HG03354 (cell line): Measurements from ENCODE around the gene NOL3.

Source experiments
- ATAC-seq: cut with Tn5 transposase; IDR thresholded peaks from one replicate; pipeline ENCODE4 v1.9.1; 2021; ENCODE audit warnings: mild to moderate bottlenecking; ENCODE audit not compliant: unreplicated experiment, poor library complexity, severe bottlenecking

Gene NOL3

GRCh38 chr16:67186550-67186950, 16.2 kb downstream of the NOL3 start:
- ATAC-seq, result no peak

- ATAC-seq, result no peak
Observed at GRCh38 chr16:67187175-67187890, 17.0 kb downstream of the NOL3 start.

DNA sequence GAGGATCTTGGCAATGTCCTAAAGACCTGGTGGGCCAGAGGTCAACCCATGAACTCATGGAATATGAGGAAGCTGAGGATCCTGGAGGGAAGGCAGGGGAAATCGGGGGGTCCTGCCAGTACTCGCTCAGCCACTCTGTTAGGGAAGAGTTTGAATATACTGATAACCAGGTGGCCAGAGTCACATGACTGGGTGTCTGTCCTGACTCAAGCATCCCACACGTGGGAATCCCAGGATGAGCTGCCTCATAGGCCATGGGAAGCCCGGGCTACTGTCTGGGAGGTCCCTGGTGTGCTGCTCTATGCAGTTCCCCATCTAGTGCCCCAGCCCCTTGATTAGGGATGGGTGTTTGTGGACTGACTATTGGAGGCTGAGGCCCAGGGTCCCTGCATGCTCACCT, 18.0 kb downstream of the NOL3 start:
- ATAC-seq, result no peak

DNA sequence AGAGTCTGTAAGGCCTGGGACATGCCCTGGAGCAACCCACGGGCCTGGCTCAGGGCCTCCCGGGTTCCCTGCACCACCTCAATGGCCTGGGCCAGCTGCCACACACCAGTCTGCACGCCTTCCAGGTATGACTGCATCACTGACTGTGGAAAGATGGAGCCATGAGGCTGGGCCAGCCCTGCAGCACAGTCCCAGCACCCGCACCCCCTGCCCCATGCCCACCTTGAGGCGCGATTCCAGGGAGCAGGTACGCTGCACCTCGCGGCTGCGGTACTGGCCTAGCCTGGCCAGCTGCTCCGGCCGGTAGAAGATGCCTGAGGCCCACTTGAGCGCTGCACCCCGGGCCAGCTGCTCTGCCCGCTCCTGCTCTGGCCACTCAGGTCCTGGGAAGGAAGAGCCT, 18.5 kb downstream of the NOL3 start:
- no peak for ATAC-seq

GRCh38 chr16:67190041-67190440, 19.7 kb downstream of the NOL3 start, which contains the start of gene EXOC3L1:
Gene EXOC3L1, minus strand, starts transcription at chr16:67190136. Its CDS starts 460 bp downstream, at chr16:67189676.
- no peak for ATAC-seq

DNA sequence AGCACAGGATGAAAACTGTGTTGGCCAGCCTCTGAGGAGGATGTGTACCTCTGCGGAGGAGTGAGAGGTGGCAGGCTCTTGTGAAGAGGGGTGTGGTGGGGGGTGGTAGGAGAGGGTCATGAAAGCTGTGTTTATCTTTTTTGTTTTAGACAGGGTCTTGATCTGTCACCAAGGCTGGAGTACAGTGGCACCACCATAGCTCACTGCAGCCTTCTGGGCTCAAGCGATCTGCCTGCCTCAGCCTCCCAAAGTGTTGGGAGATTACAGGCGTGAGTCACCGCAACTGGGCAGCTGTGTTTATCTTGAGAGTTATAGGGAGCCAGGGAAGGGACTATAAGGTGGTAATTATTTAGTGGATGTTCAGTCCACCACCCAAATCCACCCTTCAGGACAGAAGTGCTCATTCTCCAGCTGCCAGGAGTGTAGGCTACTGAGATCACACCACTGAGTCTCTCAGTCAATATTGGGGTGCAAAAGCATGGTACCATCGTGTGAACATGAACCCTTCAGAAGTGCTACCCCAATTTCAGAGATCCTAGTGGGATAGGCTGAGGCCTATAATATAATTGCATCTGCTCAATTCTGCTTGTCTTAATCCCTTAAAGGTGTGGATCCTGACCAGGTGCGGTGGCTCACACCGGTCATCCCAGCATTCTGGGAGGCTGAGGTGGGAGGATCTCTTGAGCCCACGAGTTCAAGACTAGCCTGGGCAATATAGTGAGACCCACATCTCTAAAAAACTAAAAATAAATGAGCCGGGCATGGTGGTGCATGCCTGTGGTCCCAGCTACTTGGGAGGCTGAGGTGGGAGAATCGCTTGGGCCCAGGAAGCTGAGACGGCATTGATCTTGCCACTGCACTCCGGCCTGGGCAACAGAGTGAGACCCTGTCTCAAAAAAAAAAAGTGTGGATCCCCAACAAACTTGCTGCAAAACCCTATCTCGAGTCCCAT, 20.4 kb downstream of the NOL3 start:
- no peak for ATAC-seq

GRCh38 chr16:67191411-67191994, 21.2 kb downstream of the NOL3 start:
- ATAC-seq, result no peak

GRCh38 chr16:67191995-67192681, 21.8 kb downstream of the NOL3 start, which contains the start of gene E2F4:
Gene E2F4, plus strand, starts transcription at chr16:67192155. Its CDS starts 73 bp downstream, at chr16:67192228.
- ATAC-seq, result peak; percentile 94

DNA sequence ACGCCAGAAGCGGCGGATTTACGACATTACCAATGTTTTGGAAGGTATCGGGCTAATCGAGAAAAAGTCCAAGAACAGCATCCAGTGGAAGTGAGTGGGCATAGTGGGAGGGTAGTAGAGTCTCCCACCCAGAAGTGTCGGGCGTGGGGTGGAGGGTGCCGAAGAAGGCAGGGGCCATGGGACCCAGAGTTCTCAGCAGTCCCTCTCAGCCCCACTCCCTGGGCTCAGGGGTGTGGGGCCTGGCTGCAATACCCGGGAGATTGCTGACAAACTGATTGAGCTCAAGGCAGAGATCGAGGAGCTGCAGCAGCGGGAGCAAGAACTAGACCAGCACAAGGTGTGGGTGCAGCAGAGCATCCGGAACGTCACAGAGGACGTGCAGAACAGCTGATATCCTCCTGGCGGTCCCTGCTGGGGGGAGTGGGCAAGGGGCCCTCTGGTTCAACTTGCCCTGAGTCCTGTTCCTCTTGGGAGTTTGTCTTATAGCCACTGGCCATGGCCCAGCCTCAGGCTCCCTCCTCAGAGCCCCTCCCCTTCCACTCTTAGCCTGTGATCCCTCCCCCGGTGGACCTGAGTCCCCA, 22.5 kb downstream of the NOL3 start:
- ATAC-seq, result no peak

- ATAC-seq, result no peak
Observed at GRCh38 chr16:67193536-67193935, 23.2 kb downstream of the NOL3 start.

DNA sequence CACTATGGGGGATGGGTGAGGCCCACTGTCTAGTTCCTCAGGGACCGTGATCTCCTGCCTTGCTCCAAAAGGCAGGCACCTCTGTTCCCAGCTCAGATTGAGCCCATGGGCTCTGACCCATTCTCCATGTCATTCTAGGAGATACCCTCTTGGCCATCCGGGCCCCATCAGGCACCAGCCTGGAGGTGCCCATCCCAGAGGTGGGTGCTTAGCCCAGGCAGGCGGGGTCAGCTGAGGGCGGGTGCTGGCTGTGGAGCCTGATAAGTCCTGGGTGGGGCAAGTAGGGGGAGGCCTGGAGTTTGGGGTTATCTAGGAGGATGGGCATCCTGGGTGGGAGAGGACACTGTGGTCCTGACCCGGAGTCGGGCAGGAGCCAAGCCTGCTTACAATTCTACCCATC, 23.9 kb downstream of the NOL3 start:
- no peak for ATAC-seq

DNA sequence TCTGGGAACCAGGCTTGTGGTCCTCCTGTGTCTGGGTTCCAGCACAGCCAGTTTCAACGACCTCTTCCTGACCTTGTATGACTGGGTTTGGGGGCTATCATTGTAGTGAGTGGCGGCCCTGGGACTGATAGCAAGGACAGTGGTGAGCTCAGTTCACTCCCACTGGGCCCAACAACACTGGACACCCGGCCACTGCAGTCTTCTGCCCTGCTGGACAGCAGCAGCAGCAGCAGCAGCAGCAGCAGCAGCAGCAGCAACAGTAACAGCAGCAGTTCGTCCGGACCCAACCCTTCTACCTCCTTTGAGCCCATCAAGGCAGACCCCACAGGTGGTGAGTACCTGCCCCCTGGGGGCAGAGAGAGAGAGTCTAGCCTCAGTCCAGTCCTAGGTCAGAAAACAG, 25.3 kb downstream of the NOL3 start:
- no peak for ATAC-seq

GRCh38 chr16:67196881-67197280, 26.5 kb downstream of the NOL3 start:
- ATAC-seq, result no peak

GRCh38 chr16:67197704-67198103, 27.4 kb downstream of the NOL3 start:
- no peak for ATAC-seq

DNA sequence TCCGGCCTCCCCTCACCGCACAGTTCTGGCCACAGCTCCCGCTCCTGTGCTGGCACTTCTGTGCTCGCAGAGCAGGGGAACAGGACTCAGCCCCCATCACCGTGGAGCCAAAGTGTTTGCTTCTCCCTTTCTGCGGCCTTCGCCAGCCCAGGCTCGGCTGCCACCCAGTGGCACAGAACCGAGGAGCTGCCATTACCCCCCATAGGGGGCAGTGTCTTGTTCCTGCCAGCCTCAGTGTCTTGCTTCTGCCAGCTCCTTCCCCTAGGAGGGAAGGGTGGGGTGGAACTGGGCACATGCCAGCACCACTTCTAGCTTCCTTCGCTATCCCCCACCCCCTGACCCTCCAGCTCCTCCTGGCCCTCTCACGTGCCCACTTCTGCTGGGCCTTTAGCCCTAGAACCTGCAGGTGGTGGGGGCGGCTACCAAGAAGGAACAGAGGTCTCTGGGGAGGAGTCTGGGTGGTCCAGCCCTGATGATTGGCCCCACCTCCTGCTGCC, 27.9 kb downstream of the NOL3 start:
- no peak for ATAC-seq

DNA sequence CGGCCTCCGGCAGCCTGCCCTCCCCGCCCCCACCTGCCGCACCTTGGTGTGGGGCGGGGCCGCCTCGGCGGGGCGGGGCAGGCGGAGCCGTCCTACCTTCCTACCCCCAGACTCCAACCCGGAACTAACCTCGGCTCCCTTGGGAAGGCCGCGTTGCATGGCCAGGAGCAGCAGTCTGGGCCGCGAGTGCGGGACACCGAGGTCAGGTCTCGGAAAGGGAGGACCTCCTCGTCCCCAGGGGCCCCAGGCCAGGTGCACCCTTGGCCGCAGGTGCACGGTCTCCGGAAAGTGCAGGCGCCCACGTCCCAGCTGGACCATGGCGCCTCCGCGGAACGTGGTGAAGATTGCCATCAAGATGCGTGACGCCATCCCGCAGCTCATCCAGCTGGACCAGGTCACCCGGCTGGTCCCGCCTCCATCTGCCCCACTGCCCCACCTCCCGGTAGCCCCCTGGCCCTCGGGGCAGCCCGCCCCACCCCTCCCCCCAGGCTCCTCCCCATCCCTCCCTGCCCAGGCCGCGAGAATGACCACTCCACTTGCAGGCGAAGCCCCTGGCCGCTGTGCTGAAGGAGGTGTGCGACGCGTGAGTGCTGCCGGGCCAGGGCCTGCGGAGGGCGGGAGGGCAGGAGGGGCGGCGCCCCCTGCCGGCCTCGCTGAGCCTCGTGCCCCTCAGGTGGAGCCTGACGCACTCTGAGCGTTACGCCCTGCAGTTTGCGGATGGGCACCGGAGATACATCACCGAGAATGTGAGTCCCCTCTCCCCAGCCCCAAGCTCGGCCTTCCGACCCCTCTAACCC, 28.9 kb downstream of the NOL3 start, which contains the start of gene ELMO3:
Gene ELMO3 (plus strand): TSS at position 121 of the 797 bp plus-strand sequence. CDS start 196 bp downstream, at position 317.
- ATAC-seq, result no peak

DNA sequence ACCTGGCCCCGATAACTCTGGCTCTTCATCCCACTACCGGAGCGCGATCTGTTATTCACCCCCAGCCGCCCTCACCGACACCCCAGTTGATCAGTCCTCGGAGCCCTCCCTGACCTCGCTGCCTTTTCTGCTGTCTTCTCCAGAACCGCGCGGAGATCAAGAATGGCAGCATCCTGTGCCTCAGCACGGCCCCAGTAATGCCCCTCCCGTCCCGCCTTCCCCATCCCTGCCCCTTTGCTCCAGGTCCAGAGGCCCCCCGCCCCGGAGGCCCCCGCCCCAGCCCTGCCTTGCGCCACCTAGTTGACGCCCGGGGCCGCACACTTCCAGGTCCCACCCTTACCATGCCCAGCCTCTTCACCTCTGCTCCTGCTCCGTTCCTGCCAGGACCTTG, 29.5 kb downstream of the NOL3 start:
- no peak for ATAC-seq

- ATAC-seq, result no peak
Observed at GRCh38 chr16:67200491-67200890, 30.2 kb downstream of the NOL3 start.
